Measurements from ENCODE around the gene PLB1. TPM values are rescaled to one million over a fixed set of nuclear protein-coding genes. Genes with fewer than 3 reads are reported as not detected.

The PLB1 gene
- total and polyA plus RNA-seq, 9 donors, result 1.4 to 4.3 (median 2.0) TPM

DNA sequence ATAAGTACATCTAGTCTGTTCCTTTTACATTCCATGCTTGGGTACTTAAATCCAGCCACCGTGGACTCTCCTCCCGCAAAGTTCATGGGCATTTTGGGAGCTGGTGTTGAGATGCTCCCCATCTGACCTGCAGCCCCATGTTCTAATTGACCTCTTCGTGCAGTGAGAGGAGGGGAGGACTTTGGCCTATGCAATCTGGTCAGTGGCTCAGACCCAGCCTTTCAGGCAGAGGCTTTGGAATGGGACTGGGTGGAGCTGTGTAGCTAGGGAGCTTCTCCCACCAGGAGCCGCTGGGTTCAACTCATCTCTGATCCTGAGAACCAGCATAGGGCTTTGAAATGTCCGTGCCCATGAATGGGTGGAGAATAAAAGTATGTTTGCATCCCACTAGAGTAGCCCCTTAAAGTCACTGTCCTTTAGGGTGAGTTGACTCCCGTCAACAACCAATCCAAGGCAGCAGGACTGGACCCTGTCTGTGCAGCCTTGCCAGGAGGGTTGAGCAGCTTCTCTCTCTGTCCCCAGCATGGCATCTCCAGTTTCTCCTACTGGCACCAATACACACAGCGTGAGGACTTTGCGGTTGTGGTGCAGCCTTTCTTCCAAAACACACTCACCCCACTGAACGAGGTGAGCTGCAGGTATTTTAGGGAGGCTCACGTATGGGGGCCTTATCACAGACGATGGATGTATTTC lies 135.8 kb downstream of the PLB1 start:
- no peaks in the 10 kb centered on the region for H3K27me3 ChIP-seq (ENCODE audit: control insufficient read depth, insufficient read depth, low read length)
- DNase-seq, result no peak
- H3K36me3 ChIP-seq (ENCODE audit: control insufficient read depth, insufficient read depth, low read length), result no peaks in the 10 kb centered on the region
- no peak overlapping the region for H3K27ac ChIP-seq (ENCODE audit: low read length)
- no peak overlapping the region for H3K4me3 ChIP-seq (ENCODE audit: low read length)
- H3K4me1 ChIP-seq (ENCODE audit: control insufficient read depth, insufficient read depth, low read length), result peaks cover 33% of the 10 kb centered on the region
- 45% methylated on average over 2 of the region's 11 CpGs for WGBS (ENCODE audit: insufficient coverage)
- no peaks in the 10 kb centered on the region for H3K9me3 ChIP-seq (replicated peaks; ENCODE audit: control insufficient read depth, low read depth, low read length)

DNA sequence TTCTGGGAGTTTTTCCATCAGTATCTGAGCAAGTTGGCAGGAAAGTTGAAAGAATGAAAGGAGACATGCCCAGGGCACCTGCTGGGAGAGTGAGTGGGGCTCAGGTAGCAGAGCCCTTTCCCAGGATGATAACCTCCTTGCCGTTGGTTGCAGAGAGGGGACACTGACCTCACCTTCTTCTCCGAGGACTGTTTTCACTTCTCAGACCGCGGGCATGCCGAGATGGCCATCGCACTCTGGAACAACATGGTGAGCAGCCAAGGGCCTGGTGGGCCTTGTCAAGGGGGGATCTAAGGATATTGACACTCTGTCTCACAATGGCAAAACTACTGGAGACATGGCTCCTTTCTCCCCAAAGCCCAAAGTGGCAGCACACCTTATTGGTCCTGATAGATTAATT lies 136.9 kb downstream of the PLB1 start:
- H3K27me3 ChIP-seq (ENCODE audit: control insufficient read depth, insufficient read depth, low read length), result no peaks in the 10 kb centered on the region
- peaks cover 22% of the 10 kb centered on the region for H3K4me1 ChIP-seq (ENCODE audit: control insufficient read depth, insufficient read depth, low read length)
- no peak for DNase-seq
- no peaks in the 10 kb centered on the region for H3K36me3 ChIP-seq (ENCODE audit: control insufficient read depth, insufficient read depth, low read length)
- H3K27ac ChIP-seq (ENCODE audit: low read length), result no peak overlapping the region
- H3K9me3 ChIP-seq (replicated peaks; ENCODE audit: control insufficient read depth, low read depth, low read length), result no peaks in the 10 kb centered on the region
- 80% methylated on average over 1 of the region's 6 CpGs for WGBS (ENCODE audit: insufficient coverage)
- H3K4me3 ChIP-seq (ENCODE audit: low read length), result no peak overlapping the region

DNA sequence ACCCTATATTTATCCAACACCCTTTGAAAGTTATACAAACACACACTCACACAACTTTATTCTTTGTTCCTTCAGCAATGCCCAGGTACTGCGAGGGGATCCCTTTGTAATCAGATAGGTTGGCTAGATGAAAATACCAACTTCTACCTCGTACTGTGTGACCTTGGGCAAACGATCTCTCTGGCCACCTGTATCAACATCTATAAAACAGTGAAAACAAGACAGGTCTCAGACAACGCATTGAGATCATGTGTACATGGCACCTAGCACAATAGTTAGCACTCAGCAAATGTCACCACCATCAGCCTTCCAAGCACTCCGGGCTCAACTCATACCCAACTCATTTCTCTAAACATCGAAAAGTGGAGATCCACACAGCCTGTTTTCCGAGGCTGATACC lies 137.3 kb downstream of the PLB1 start:
- Histone ChIP-seq H3K9me3 (replicated peaks; ENCODE audit: control insufficient read depth, low read depth, low read length) (no peaks in the 10 kb centered on the region), H3K4me1 (ENCODE audit: control insufficient read depth, insufficient read depth, low read length) (peaks cover 18% of the 10 kb centered on the region), H3K27ac (ENCODE audit: low read length) (no peak overlapping the region), H3K27me3 (ENCODE audit: control insufficient read depth, insufficient read depth, low read length) (no peaks in the 10 kb centered on the region), H3K4me3 (ENCODE audit: low read length) (no peak overlapping the region), H3K36me3 (ENCODE audit: control insufficient read depth, insufficient read depth, low read length) (no peaks in the 10 kb centered on the region)
- 89% methylated on average over 1 of the region's 7 CpGs for WGBS (ENCODE audit: insufficient coverage)
- no peak for DNase-seq

DNA sequence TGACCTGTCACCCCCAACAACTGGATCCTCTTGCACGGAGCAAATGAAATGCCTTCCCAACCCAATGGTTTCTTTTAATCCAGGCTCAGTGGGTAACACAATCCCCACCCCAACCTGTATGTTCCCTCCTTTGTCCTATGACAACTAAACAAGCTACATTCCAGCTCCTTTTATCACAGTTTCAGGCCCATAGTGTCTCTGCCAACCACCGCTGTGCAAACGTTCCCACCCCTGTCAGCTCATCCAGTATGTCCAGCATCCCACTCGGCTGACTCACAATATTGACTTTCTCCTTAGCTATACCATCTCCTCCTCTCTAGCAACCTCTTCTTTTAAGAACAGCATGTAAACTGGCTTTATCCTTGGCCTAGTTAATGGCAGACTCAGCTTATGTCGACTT lies 137.9 kb downstream of the PLB1 start:
- no peak overlapping the region for H3K27ac ChIP-seq (ENCODE audit: low read length)

DNA sequence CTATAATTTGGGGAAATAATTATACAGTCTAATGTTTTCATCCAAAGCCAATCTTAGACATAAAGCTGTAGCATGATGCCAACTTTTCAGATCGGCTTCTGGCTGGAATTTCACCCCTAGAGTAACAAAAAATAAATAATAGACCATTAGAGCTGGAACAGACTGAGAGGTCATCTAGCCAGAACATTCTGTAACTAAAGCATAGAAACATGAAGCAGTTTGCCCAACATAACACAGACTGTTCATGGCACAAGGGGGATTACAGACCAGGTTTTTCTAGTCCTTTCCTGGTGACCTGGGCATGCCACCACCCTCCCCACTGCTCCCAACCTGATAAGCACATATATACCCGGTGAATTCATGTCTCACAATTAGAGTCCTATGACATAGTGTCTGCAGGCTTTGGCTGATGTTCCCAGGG lies 139.3 kb downstream of the PLB1 start:
- no peak overlapping the region for H3K27ac ChIP-seq (ENCODE audit: low read length)
- H3K36me3 ChIP-seq (ENCODE audit: control insufficient read depth, insufficient read depth, low read length), result no peaks in the 10 kb centered on the region
- H3K4me3 ChIP-seq (ENCODE audit: low read length), result no peak overlapping the region
- peaks cover 8% of the 10 kb centered on the region for H3K4me1 ChIP-seq (ENCODE audit: control insufficient read depth, insufficient read depth, low read length)
- no peaks in the 10 kb centered on the region for H3K9me3 ChIP-seq (replicated peaks; ENCODE audit: control insufficient read depth, low read depth, low read length)
- no peak for DNase-seq
- WGBS (ENCODE audit: insufficient coverage), result 57% methylated on average over 1 of the region's 2 CpGs
- no peaks in the 10 kb centered on the region for H3K27me3 ChIP-seq (ENCODE audit: control insufficient read depth, insufficient read depth, low read length)

More for the DNA sequence above, 137.9 kb downstream of the PLB1 start:
- peaks cover 16% of the 10 kb centered on the region for H3K4me1 ChIP-seq (ENCODE audit: control insufficient read depth, insufficient read depth, low read length)
- H3K36me3 ChIP-seq (ENCODE audit: control insufficient read depth, insufficient read depth, low read length), result no peaks in the 10 kb centered on the region
- no peak overlapping the region for H3K4me3 ChIP-seq (ENCODE audit: low read length)
- no peaks in the 10 kb centered on the region for H3K9me3 ChIP-seq (replicated peaks; ENCODE audit: control insufficient read depth, low read depth, low read length)
- WGBS (ENCODE audit: insufficient coverage), result 79% methylated on average over 4 of the region's 5 CpGs
- no peaks in the 10 kb centered on the region for H3K27me3 ChIP-seq (ENCODE audit: control insufficient read depth, insufficient read depth, low read length)
- DNase-seq, result no peak

DNA sequence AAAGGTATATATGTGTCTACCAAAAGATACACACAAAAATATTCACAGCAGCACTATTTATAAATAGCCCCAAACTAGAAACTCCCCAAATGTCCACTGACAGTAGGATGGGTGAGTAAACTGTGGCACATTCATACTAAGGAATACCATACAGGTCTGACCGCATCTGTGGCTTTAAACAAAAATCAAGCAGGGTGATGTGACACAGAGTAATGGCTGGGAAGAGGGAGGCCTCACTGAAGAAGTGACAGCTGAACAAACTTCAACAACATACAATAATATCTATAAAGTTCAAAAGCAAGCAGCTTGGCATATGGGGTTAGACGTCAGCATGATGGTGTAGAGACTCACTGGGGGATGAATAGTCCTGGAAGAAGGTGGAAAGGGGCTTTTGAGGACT lies 140.6 kb downstream of the PLB1 start:
- no peaks in the 10 kb centered on the region for H3K9me3 ChIP-seq (replicated peaks; ENCODE audit: control insufficient read depth, low read depth, low read length)
- 80% methylated on average over 1 of the region's 2 CpGs for WGBS (ENCODE audit: insufficient coverage)
- H3K4me1 ChIP-seq (ENCODE audit: control insufficient read depth, insufficient read depth, low read length), result peaks cover 2% of the 10 kb centered on the region
- H3K27me3 ChIP-seq (ENCODE audit: control insufficient read depth, insufficient read depth, low read length), result no peaks in the 10 kb centered on the region
- no peak for DNase-seq
- no peaks in the 10 kb centered on the region for H3K36me3 ChIP-seq (ENCODE audit: control insufficient read depth, insufficient read depth, low read length)
- no peak overlapping the region for H3K4me3 ChIP-seq (ENCODE audit: low read length)
- H3K27ac ChIP-seq (ENCODE audit: low read length), result no peak overlapping the region

DNA sequence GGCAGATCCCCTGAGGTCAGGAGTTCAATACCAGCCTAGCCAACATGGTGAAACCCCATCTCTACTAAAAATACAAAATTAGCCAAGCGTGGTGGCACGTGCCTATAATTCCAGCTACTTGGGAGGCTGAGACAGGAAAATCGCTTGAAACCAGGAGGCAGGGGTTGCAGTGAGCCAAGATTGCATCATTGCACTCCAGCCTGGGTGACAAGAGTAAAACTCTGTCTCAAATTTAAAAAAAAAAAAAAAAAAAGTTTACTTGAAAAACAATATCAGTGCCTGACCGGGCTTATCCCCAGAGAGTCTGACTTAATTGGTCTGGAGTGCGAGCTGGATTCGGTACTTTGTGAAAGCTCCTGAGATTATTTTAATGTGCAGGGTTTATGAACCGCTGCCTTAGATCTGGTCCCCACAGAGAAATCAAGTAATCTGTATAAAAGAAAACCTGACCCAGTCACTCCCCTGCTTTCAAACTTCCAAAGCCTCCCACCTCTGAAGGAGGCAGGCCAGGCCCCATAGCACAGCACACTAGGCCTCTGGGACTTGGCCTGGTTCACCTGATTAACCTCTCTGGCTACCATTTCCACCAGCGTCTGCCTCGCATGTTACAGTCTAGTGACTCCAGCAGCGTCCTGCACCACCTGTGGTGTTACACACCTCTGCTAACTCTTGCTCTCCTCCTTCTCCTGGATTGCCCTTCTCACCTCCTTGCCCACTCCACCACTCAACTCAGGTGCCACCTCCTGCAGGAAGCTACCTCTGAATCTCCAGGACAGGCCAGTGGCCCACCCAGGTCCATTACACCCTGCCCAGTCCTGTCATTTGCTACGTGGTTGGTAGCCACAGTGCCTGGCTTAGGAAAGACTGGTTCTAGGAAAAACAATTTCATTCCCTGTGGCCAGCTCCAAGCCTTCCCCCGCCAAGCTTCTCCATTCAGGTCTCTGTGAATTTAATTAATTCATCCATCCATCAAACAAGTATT lies 141.5 kb downstream of the PLB1 start:
- WGBS (ENCODE audit: insufficient coverage), result 57% methylated on average over 5 of the region's 12 CpGs
- H3K4me3 ChIP-seq (ENCODE audit: low read length), result no peak overlapping the region
- H3K36me3 ChIP-seq (ENCODE audit: control insufficient read depth, insufficient read depth, low read length), result no peaks in the 10 kb centered on the region
- DNase-seq, result no peak
- H3K9me3 ChIP-seq (replicated peaks; ENCODE audit: control insufficient read depth, low read depth, low read length), result no peaks in the 10 kb centered on the region
- H3K27me3 ChIP-seq (ENCODE audit: control insufficient read depth, insufficient read depth, low read length), result no peaks in the 10 kb centered on the region
- no peak overlapping the region for H3K27ac ChIP-seq (ENCODE audit: low read length)
- H3K4me1 ChIP-seq (ENCODE audit: control insufficient read depth, insufficient read depth, low read length), result peaks cover 2% of the 10 kb centered on the region

DNA sequence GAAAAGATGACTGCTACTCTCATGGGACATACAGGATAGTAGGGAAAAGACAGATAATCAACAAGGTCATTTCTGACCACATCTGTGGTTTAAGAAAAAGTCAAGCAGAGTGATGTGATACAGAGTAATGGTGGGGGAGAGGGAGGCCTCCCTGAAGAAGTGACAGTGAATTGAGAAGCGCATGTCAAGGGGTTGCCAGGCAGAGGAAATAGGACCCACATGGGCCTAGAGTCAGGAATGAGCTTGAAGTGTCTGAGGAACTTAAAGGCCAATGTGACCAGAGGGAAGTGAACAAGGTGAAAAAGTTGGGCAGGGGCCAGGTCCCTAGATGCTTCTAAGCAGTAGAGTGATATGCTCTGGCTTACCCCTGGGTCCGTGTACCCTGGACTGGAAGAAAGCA lies 142.2 kb downstream of the PLB1 start:
- Histone ChIP-seq H3K9me3 (replicated peaks; ENCODE audit: control insufficient read depth, low read depth, low read length) (no peaks in the 10 kb centered on the region), H3K36me3 (ENCODE audit: control insufficient read depth, insufficient read depth, low read length) (no peaks in the 10 kb centered on the region), H3K27me3 (ENCODE audit: control insufficient read depth, insufficient read depth, low read length) (no peaks in the 10 kb centered on the region), H3K4me1 (ENCODE audit: control insufficient read depth, insufficient read depth, low read length) (peaks cover 5% of the 10 kb centered on the region), H3K27ac (ENCODE audit: low read length) (no peak overlapping the region), H3K4me3 (ENCODE audit: low read length) (no peak overlapping the region)
- 77% methylated on average over 2 of the region's 2 CpGs for WGBS (ENCODE audit: insufficient coverage)
- DNase-seq, result no peak

DNA sequence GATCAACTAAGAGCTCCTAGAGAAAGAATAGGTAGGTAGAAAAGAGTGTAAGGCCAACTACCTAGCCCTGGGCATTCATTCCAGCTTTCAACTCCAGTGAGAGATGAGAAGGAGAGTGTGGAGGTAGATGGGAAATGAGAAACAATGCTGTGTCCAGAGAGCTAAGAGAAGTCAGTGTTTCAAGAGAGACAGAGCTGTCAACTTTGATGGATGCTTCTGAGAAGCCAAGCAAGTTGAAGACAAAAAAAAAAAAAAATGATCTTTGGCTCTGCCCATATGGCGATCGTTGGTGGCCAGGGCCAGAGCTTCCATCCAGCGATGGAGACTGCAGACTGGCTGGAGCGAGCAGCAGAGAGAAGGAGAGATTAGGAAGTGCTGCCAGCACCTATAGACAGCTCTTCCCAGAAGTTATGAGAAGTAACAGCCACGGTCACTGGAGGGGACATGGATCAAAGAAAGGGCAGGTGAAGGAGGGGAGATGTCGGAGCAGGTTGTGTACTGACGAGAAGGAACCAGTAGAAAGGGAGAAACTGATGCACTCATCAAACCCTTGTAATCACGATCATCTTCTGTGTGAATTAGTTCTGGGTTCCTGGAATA lies 143.3 kb downstream of the PLB1 start:
- peaks cover 6% of the 10 kb centered on the region for H3K4me1 ChIP-seq (ENCODE audit: control insufficient read depth, insufficient read depth, low read length)
- H3K9me3 ChIP-seq (replicated peaks; ENCODE audit: control insufficient read depth, low read depth, low read length), result no peaks in the 10 kb centered on the region
- DNase-seq, result no peak
- WGBS (ENCODE audit: insufficient coverage), result 71% methylated on average over 8 of the region's 8 CpGs
- no peaks in the 10 kb centered on the region for H3K27me3 ChIP-seq (ENCODE audit: control insufficient read depth, insufficient read depth, low read length)
- no peak overlapping the region for H3K4me3 ChIP-seq (ENCODE audit: low read length)
- H3K36me3 ChIP-seq (ENCODE audit: control insufficient read depth, insufficient read depth, low read length), result no peaks in the 10 kb centered on the region
- H3K27ac ChIP-seq (ENCODE audit: low read length), result no peak overlapping the region

DNA sequence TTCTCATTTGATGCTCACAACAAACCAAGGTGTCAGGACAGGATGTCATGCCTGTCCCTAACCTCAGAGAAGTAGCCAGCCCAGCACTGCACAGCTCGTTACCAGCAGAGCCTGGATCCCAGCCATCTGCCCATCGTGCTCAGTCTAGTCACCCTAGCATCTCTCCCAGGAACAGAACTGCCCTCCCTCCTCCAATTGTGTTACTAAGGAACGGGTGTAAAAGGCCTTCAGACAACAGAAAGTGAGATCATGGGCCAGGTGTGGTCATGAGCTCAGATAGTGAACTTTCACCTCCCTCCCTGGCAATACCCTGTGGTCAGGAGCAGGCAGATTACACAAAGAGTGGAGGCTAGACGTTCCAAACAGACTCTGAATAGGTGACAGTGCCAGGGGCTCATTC lies 144.0 kb downstream of the PLB1 start:
- Histone ChIP-seq H3K27ac (ENCODE audit: low read length) (no peak overlapping the region), H3K27me3 (ENCODE audit: control insufficient read depth, insufficient read depth, low read length) (no peaks in the 10 kb centered on the region), H3K4me1 (ENCODE audit: control insufficient read depth, insufficient read depth, low read length) (peaks cover 9% of the 10 kb centered on the region), H3K4me3 (ENCODE audit: low read length) (no peak overlapping the region), H3K9me3 (replicated peaks; ENCODE audit: control insufficient read depth, low read depth, low read length) (no peaks in the 10 kb centered on the region), H3K36me3 (ENCODE audit: control insufficient read depth, insufficient read depth, low read length) (no peaks in the 10 kb centered on the region)
- 20% methylated on average over 2 of the region's 4 CpGs for WGBS (ENCODE audit: insufficient coverage)
- no peak for DNase-seq
